GM20000 (cell line): ENCODE results near the gene SLC6A20.
"Not testable (repeated sequence)": the region's sequence is repeated elsewhere in the genome, so short reads cannot be mapped to it uniquely, and the experiment has no call there.

Experiments used
- DNase-seq: peaks from one replicate; pipeline ENCODE4 v3.0.0; 2012; ENCODE audit warnings: low spot score
- TF ChIP-seq, protein P1 (sequence below): IDR thresholded peaks from 2 replicates; pipeline ENCODE4 v1.5.1; 2012; ENCODE audit warnings: mild to moderate bottlenecking, control low read depth; ENCODE audit errors: extremely low read depth, missing control alignments

SLC6A20 gene

DNA sequence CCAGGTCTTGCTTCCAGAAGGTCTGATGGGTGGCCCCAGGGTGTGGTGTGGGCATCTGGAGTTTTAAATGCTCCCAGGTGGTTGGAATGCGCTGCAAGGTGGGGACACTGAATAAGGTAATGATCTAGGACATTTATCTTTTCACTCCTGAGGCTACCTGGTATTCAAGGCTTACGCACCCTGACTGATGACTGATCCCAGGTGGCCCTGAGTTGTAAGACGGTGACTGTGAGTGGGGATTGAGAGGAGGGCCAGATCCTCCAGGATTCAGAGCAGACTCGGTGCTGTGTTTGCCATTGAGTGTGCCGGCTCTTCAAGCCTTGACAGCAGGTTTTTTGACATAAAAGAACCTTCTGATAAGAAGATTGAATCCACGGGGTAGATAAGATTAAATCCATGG lies 40.3 kb downstream of the SLC6A20 start:
- TF ChIP-seq, protein P1, sequence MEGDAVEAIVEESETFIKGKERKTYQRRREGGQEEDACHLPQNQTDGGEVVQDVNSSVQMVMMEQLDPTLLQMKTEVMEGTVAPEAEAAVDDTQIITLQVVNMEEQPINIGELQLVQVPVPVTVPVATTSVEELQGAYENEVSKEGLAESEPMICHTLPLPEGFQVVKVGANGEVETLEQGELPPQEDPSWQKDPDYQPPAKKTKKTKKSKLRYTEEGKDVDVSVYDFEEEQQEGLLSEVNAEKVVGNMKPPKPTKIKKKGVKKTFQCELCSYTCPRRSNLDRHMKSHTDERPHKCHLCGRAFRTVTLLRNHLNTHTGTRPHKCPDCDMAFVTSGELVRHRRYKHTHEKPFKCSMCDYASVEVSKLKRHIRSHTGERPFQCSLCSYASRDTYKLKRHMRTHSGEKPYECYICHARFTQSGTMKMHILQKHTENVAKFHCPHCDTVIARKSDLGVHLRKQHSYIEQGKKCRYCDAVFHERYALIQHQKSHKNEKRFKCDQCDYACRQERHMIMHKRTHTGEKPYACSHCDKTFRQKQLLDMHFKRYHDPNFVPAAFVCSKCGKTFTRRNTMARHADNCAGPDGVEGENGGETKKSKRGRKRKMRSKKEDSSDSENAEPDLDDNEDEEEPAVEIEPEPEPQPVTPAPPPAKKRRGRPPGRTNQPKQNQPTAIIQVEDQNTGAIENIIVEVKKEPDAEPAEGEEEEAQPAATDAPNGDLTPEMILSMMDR, result no peak
- no peak for DNase-seq

DNA sequence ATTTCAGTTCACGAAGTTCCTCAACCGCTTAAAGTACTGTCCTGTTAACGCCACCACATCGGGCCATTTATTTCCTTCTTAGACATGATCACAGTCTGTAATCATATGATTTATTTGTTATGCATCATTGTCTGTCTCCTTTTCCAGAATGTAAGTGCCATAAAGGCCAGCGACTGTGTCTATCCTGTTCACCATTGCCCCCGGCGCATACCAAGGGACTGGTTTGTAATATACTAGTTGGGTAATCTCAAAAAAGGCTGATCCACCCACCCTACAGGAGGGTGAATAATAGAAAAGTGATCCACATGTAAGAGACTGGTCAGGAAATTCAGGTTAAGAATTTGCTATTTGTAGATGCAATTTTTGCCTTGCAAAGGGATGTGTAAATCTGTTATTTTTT lies 41.9 kb downstream of the SLC6A20 start:
- DNase-seq, result no peak
- TF ChIP-seq, protein P1, result no peak

- DNase-seq, result no peak
- TF ChIP-seq, protein P1, result no peak
Measured at GRCh38 chr3:45753095-45753494, 43.2 kb downstream of the SLC6A20 start.

DNA sequence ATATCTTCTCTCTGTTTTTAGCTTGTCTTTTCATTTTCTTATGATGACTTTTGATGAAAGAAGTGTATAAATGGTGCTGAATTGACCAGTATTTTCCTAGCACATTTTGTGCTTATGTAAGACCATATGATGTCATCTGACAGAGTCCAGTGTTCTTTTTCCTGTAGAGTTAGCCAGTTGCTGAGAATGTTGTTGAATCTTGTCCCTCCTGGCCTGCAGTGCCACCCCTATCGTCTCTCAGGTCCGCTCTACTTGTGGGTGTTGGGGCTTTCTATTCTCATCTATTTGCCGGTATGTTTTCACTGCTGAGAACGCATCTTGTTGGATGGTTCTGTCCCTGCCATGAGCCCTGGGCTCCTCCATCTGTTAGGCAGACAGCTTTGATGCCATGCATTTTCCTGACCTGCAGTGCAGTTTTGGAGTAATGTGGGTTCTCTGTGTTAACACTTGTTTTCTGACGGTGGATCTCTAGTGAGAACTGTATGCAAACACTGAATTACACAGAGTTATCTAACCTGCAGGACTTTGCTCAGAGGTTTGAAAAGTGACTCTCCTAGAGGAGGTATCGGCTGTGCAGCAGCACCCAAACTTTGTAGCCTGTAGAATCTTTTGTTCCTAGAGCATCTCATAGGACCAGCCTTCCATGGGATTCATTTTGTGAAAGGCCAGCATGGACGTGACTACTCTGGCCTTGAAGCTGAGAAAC lies 44.6 kb downstream of the SLC6A20 start:
- DNase-seq, result no peak
- TF ChIP-seq, protein P1, result no peak

- no peak for DNase-seq
Measured at GRCh38 chr3:45749880-45750279, 46.5 kb downstream of the SLC6A20 start.

DNA sequence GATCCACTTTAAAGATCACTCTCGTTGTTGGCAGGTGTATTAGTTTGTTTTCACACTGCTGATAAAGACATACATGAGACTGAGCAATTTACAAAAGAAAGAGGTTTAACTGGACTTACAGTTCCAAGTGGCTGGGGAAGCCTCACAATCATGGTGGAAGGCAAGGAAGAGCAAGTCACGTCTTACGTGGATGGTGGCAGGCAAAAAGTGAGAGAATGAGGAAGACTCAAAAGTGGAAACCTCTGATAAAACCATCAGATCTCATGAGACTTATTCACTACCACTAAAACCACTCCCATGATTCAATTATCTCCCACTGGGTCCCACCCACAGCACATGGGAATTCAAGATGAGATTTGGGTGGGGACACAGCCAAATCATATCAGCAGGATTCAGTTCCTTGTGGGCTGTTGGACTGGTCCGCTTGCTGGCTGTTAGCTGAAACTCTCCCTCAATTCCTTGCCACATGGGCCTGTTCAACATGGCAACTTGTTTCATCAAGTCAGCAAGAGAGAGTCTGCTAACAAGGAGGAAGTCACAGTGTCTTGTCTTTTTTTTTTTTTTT lies 47.2 kb downstream of the SLC6A20 start:
- DNase-seq, result not testable (repeated sequence)

More at GRCh38 chr3:45749880-45750279, 46.5 kb downstream of the SLC6A20 start:
- TF ChIP-seq, protein P1, result no peak

DNA sequence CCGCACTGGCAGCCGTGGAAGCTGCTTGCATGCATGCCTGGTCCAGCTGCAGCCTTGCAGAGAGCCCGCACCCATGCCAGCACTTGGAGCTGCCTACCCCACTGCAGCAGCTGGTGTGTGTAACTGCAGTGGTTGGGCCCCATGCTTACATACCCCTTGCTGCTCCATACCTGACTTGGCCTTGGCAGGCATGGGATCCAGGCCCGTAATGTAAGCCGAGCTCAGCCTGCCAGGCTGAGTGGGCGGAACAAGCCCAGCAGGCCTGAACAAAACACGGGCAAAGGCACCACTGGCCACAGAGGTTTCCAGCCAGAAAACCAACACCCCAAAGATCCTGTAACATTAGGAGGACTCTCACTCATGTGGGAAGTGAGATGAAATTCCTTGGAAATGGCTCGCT lies 48.3 kb downstream of the SLC6A20 start:
- TF ChIP-seq, protein P1, result no peak
- DNase-seq, result no peak
